ENCODE data around the gene ATP11A. TPM values are rescaled to one million over a fixed set of nuclear protein-coding genes. Genes with fewer than 3 reads are reported as not detected.

The ATP11A gene
- total and polyA plus RNA-seq, 2 donors (not counting 3 experiments of a cell fraction or from before 2014, with no cell fraction given) = 16.5 to 88.1 TPM

- DNase-seq (ENCODE audit: low read depth, low spot score) (no peak), FAIRE-seq (no peak)
- no peak for TF ChIP-seq POLR2AphosphoS5 (IDR thresholded peaks at IDR 0.05; ENCODE audit: insufficient read depth, low read depth, low read length)
- no peak for TF ChIP-seq EZH2 (IDR thresholded peaks at IDR 0.05; ENCODE audit: borderline replicate concordance, low read depth, low read length, severe bottlenecking)
- TF ChIP-seq JUN (IDR thresholded peaks at IDR 0.05; ENCODE audit: borderline replicate concordance, insufficient read depth, insufficient read length, low read depth) = no peak
- TF ChIP-seq MAX (IDR thresholded peaks at IDR 0.05; ENCODE audit: insufficient read depth, insufficient read length) = no peak
- no peak for TF ChIP-seq MYC (IDR thresholded peaks at IDR 0.05; ENCODE audit: low read depth, low read length)
- TF ChIP-seq POLR2A (IDR thresholded peaks at IDR 0.05; ENCODE audit: low read depth, low read length) = no peak
- TF ChIP-seq CTCF (IDR thresholded peaks at IDR 0.05; ENCODE audit: extremely low read depth in 1 of 2, insufficient read depth in 1 of 2, low read depth in 1 of 2, low read length in 2 of 2) = no peak
- no peak for TF ChIP-seq GATA2 (IDR thresholded peaks at IDR 0.05; ENCODE audit: insufficient read depth, insufficient read length, low read depth, low read length)
- TF ChIP-seq FOS (IDR thresholded peaks at IDR 0.05; ENCODE audit: borderline replicate concordance, insufficient read depth, low read length) = no peak
- intact Hi-C loops (cut with micrococcal nuclease) (no loop called here), dilution Hi-C loops (cut with MboI; ENCODE audit: extremely low pct_ligation_motif_present, low sequenced_read_pairs) (no loop called here)
- Histone ChIP-seq H3K9me1 (replicated peaks; ENCODE audit: control insufficient read depth, extremely low read depth, insufficient read depth, low read length) (no peaks in the 10 kb centered on the region), H3K4me1 (ENCODE audit: control insufficient read depth, extremely low read depth, insufficient read depth, low read length) (peaks cover 11% of the 10 kb centered on the region), H3K79me2 (ENCODE audit: control insufficient read depth, insufficient read depth, low read length) (no peaks in the 10 kb centered on the region), H3K4me2 (ENCODE audit: insufficient read depth, low read length) (no peak overlapping the region), H2AFZ (ENCODE audit: low read depth, low read length) (no peak overlapping the region), H4K20me1 (replicated peaks; ENCODE audit: control insufficient read depth, extremely low read depth, insufficient read depth, low read length) (no peaks in the 10 kb centered on the region), H3K9me3 (replicated peaks; ENCODE audit: control insufficient read depth, insufficient read depth, low read length) (no peaks in the 10 kb centered on the region), H3K36me3 (ENCODE audit: control insufficient read depth in 2 of 2, extremely low read depth in 1 of 2, insufficient read depth in 2 of 2, low read length in 2 of 2) (peaks cover 3 to 40% of the 10 kb centered on the region in 2 experiments), H3K27me3 (ENCODE audit: control insufficient read depth in 2 of 2, insufficient read depth in 2 of 2, low read length in 2 of 2) (no peaks in the 10 kb centered on the region), H3K27ac (ENCODE audit: insufficient read depth, low read depth, low read length) (no peak overlapping the region), H3K9ac (replicated peaks; ENCODE audit: extremely low read depth, insufficient read depth, low read length) (no peak overlapping the region), H3K4me3 (replicated peaks in 1 of 3; ENCODE audit: insufficient read depth in 1 of 3, low read depth in 1 of 3, low read length in 3 of 3) (no peak overlapping the region)
- ChIA-PET CTCF (no interaction called here), POLR2A (no interaction called here)
- BruUV-seq (replicated peaks) = no TSS peak
Measured at GRCh38 chr13:112828082-112828699, 138.4 kb downstream of the ATP11A start.

All from endothelial cell of umbilical vein (primary cell).